ENCODE results near the gene CPT2. TPM values are rescaled to one million over a fixed set of nuclear protein-coding genes. Genes with fewer than 3 reads are reported as not detected.
"Not testable (repeated sequence)": the region's sequence is repeated elsewhere in the genome, so short reads cannot be mapped to it uniquely, and the experiment has no call there.

CPT2 gene
- total RNA-seq, 2 experiments from 2014 or later = 13.9 to 14.9 TPM

DNA sequence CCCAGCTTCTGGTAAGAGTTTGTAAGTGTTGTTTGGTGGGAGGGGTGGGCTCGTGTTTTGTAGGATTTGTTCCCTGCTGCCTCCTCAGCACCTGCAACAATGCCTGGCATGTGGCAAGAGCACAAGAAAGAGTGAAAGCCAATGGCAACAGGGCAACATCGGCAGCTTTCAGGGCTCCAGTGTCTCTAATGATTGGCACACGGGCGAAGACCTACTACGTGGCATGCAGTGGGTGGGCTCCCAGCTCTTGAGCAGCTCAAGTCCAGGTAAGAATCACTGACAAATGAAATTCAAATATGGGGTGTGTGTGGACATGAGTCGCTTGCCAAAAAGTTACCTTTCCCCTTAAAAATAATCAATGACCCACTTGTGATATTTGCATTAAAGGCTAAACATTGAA lies 30.3 kb upstream of the CPT2 start:
- POLR2A ChIA-PET = no interaction called here
- no peak overlapping the region for H3K27ac Mint-ChIP-seq

DNA sequence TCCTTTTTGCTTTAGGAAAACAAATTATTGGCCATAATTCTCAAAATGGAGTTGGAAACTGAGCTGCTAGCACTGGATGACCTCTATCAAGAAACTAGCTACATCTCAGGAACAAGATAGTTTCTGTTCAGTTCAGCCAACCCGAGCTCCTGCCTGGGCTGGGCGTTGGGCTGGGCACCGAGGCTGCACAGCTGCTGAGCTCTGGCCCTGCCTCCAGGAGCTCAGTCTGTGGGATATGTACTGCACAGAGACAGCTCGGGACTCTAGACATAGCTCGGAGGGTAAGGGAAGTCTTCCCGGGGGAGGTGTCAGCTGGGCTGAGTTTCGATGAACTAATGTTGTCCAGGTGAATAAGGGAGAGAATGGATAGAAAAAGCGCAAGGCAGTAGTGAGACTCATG lies 29.7 kb upstream of the CPT2 start:
- no peaks in the 10 kb centered on the region for H3K36me3 Mint-ChIP-seq (ENCODE audit: low read depth)
- H3K27me3 Mint-ChIP-seq = peaks cover 20% of the 10 kb centered on the region
- H3K4me3 Mint-ChIP-seq = no peak overlapping the region
- H3K27ac Mint-ChIP-seq = no peak overlapping the region
- ChIA-PET CTCF (no interaction called here), POLR2A (no interaction called here)
- no peak for DNase-seq
- H3K9me3 Mint-ChIP-seq = no peaks in the 10 kb centered on the region
- no peaks in the 10 kb centered on the region for H3K4me1 Mint-ChIP-seq

More for the DNA sequence above, 30.3 kb upstream of the CPT2 start:
- Mint-ChIP-seq H3K9me3 (no peaks in the 10 kb centered on the region), H3K27me3 (peaks cover 20% of the 10 kb centered on the region), H3K4me3 (no peak overlapping the region), H3K36me3 (ENCODE audit: low read depth) (no peaks in the 10 kb centered on the region), H3K4me1 (no peaks in the 10 kb centered on the region)
- DNase-seq = no peak
- CTCF ChIA-PET = no interaction called here

DNA sequence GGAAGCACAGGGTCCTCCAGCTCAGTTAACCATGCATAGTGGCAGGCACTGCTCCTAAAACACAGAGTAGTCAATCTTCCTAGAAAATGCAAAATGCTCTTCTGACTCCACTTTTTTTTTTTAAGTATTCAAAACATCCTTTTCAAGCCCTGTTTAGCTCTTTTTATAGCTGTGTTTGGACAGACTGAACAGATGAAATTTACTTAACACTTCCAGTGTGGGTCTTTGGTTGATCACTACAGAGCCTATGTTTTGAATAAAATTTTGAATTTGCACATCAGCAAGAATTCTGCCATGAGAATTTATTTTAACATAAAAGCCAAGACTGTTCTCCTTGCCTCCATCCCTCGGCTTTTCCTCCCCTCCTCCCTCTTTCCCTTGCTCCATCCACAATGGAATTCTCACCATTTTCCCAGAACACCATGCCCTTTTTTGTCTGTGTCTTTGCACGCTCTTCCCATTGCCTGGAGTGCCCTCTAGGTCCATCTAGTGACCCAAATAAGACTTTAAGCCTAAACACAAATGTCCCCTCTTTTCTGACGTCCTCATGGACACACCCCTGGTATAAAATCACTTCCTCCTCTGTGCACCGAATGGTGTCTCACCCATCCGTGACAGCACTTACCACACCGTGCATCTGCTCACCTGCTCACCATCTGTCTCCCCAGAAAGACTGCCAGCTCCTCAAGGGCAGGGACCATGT lies 24.0 kb upstream of the CPT2 start:
- ChIA-PET POLR2A (no interaction called here), CTCF (interaction anchor here (1.1 to 1.9 kb wide), 3 partner anchors 8 to 13 kb away, joined by 3 to 8 read pairs (median 8); no protein-coding TSS in a partner anchor)
- no peaks in the 10 kb centered on the region for H3K9me3 Mint-ChIP-seq

DNA sequence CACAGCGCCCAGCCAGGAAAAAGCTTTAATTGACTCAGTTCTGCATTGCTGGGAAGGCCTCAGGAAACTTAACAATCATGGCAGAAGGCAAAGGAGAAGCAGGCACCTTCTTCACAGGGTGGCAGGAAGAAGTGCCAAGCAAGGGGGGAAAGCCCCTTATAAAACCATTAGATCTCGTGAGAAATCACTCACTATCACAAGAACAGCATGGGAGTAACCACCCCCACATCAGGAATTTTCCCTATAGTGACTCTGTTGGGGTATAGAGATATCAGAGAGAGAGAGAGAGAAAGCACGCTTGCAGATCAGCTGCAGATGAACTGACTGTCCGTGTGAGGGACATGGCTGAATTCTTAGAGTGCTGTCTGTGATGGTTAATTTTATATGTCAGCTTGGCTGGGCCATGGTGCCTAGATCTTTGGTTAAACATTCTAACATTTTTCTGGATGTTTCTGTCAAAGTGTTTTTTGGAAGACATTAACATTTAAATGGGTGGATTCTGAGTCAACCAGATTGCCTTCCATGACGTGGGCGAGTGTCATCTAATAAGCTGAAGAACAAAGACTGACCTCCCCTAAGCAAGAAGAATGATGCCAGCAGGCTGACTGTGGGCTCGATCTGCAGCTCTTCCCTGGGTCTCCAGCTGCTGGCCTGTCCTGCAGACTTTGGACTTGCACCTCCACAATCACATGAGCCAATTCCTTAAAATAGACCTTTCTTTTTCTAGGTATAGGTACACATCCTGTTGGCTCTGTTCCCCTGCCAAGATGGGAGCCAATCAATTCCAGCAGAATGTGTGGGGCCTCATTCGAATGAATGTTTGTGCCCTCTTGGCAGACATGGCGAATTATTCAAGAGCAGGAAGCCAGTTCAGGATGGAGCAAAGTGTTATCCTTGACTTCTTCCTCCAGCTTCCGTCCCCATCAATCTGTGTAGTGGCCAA lies 21.4 kb upstream of the CPT2 start:
- no peak for DNase-seq
- no peaks in the 10 kb centered on the region for H3K9me3 Mint-ChIP-seq
- H3K27me3 Mint-ChIP-seq = peaks cover 23% of the 10 kb centered on the region
- CTCF ChIA-PET = interaction anchor here (0.7 kb wide), 1 partner anchor 1374 kb away, joined by 6 read pairs; no protein-coding TSS in a partner anchor
- no peaks in the 10 kb centered on the region for H3K36me3 Mint-ChIP-seq (ENCODE audit: low read depth)
- peaks cover 5% of the 10 kb centered on the region for H3K4me1 Mint-ChIP-seq
- no peak overlapping the region for H3K4me3 Mint-ChIP-seq
- no peak overlapping the region for H3K27ac Mint-ChIP-seq
- POLR2A ChIA-PET = interaction anchor here (1.1 kb wide), 1 partner anchor 12 kb away, joined by 3 read pairs; no protein-coding TSS in a partner anchor

More for the DNA sequence above, 24.0 kb upstream of the CPT2 start:
- Mint-ChIP-seq H3K27me3 (peaks cover 20% of the 10 kb centered on the region), H3K36me3 (ENCODE audit: low read depth) (no peaks in the 10 kb centered on the region), H3K4me3 (no peak overlapping the region), H3K27ac (no peak overlapping the region), H3K4me1 (peaks cover 5% of the 10 kb centered on the region)
- DNase-seq = no peak

DNA sequence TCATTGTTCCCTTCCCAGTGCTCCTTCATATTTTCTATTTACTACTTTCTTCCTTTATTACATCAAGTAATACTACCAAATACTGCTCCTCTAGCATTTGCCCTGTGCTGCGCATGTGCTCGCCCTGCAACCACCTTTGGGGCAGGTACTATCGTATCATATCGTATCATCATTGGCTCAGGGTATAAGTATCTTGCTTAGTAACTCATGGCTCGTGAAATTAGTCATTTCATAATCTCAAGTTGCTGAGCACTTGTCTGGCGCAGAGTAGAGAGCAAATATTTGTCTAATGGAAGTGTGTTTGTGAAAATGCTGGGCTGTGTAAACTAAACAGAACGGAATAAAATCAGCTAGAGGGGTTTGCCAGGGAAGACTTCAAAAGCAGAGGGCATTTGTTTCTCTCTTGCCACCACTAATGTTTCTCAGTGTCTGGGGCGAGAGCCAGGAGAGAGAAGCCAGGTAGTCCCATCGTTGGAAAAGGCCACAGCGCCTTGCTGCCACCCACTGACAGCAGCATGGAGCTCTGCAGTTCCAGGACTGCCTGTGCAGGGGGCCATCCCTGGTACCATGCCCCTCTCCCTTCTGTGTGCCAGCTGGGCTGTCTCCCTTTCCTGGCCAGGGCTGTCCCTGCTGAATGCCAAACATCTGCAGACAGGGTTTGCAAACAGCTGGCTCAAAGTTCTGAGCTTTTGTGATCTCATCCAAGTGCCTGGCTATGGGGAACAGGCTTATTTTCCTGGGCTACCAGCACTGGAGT lies 20.0 kb upstream of the CPT2 start:
- no peaks in the 10 kb centered on the region for H3K36me3 Mint-ChIP-seq (ENCODE audit: low read depth)
- H3K4me3 Mint-ChIP-seq = no peak overlapping the region
- no peaks in the 10 kb centered on the region for H3K9me3 Mint-ChIP-seq
- CTCF ChIA-PET = interaction anchor here (1.6 kb wide), 1 partner anchor 10 kb away, joined by 4 read pairs; no protein-coding TSS in a partner anchor
- H3K4me1 Mint-ChIP-seq = peaks cover 5% of the 10 kb centered on the region
- no peak for DNase-seq
- H3K27ac Mint-ChIP-seq = no peak overlapping the region
- peaks cover 25% of the 10 kb centered on the region for H3K27me3 Mint-ChIP-seq
- POLR2A ChIA-PET = interaction anchor here (1.1 kb wide), 1 partner anchor 10 kb away, joined by 3 read pairs; no protein-coding TSS in a partner anchor

DNA sequence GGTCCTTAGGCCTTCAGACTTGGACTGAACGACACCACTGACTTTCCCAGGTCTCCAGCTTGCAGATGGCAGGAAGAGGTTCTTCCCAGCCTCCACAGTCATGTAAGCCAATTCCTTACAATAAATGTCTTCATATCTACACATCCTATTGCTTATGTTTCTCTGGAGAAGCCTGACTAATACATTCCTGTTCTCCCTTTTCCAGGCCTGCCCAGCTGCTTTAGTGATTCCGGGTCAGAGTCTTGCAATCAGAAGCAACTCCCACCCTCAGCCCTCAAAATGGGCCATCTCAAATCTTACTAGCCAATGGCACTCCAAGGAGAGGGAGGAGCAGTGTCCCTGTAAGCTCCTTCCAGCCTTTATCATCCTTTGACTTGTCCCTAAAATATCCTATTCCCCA lies 16.4 kb upstream of the CPT2 start:
- no peak for DNase-seq

DNA sequence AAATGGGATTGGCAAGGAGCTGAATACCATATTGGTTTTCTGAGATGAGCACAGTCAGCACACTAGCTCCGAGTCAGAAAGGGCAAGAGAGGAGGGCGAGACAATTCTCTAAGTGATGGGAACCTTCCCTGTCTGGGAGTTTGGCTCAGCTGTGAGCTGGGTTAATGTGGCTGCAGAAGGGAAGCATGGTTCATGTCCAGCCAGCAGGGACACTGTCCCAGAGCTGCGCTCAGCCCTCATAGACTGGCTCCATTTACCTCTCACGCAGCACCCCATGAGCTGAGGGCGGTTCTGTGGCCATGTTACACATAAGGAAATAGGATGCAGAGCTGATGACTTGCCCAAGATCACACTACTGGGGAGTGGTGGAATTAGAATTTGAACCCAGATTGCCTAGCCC lies 15.7 kb upstream of the CPT2 start:
- Mint-ChIP-seq H3K4me1 (no peaks in the 10 kb centered on the region), H3K27ac (no peak overlapping the region), H3K9me3 (no peaks in the 10 kb centered on the region), H3K27me3 (peaks cover 9% of the 10 kb centered on the region), H3K36me3 (ENCODE audit: low read depth) (no peaks in the 10 kb centered on the region), H3K4me3 (no peak overlapping the region)
- no peak for DNase-seq
- ChIA-PET CTCF (interaction anchor here (0.6 to 1.5 kb wide), 9 partner anchors 9 to 333 kb away, joined by 3 to 8 read pairs (median 4); partner anchors contain the start of gene ECHDC2), POLR2A (interaction anchor here (1.8 kb wide), 1 partner anchor 15 kb away, joined by 7 read pairs; no protein-coding TSS in a partner anchor)

More for the DNA sequence above, 16.4 kb upstream of the CPT2 start:
- peaks cover 10% of the 10 kb centered on the region for H3K27me3 Mint-ChIP-seq
- H3K36me3 Mint-ChIP-seq (ENCODE audit: low read depth) = no peaks in the 10 kb centered on the region
- H3K9me3 Mint-ChIP-seq = no peaks in the 10 kb centered on the region
- ChIA-PET CTCF (interaction anchor here (1.1 to 1.5 kb wide), 7 partner anchors 9 to 258 kb away, joined by 3 to 8 read pairs (median 4); partner anchors contain the start of gene ECHDC2), POLR2A (no interaction called here)
- H3K4me3 Mint-ChIP-seq = no peak overlapping the region
- no peak overlapping the region for H3K27ac Mint-ChIP-seq
- H3K4me1 Mint-ChIP-seq = no peaks in the 10 kb centered on the region

DNA sequence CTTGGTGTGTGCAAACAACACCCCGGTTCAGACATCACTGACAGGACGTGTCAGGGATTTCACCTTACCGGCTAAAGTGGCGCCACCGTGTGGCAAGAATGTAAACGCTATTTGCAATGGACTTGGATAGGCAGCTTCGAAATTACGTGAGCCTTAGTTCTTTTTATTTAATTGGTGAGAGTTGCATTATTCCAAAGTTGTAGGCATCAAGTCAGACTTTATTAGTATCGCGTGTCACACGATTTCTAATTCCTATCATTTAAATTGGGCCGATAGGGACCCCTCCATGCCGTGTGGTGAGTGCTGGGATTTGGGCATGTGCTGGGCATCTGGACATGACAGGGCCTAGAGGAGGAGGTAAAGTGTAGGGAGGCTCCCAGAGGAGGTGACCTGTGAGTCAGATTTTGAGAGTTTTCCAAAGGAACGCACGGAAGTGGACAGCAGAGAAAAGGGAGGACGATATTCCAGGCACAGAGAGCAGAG lies 14.5 kb upstream of the CPT2 start:
- Mint-ChIP-seq H3K27ac (no peak overlapping the region), H3K36me3 (ENCODE audit: low read depth) (no peaks in the 10 kb centered on the region), H3K4me1 (no peaks in the 10 kb centered on the region), H3K27me3 (peaks cover 12% of the 10 kb centered on the region), H3K4me3 (no peak overlapping the region), H3K9me3 (no peaks in the 10 kb centered on the region)
- peak; percentile 86 for DNase-seq
- POLR2A ChIA-PET = interaction anchor here (1.3 to 1.8 kb wide), 2 partner anchors 9 to 14 kb away, joined by 3 to 7 read pairs; no protein-coding TSS in a partner anchor
- CTCF ChIA-PET = interaction anchor here (0.8 to 1.6 kb wide), 11 partner anchors 9 to 339 kb away, joined by 3 to 14 read pairs (median 3); partner anchors contain the start of genes CPT2, ECHDC2, MAGOH and SCP2

DNA sequence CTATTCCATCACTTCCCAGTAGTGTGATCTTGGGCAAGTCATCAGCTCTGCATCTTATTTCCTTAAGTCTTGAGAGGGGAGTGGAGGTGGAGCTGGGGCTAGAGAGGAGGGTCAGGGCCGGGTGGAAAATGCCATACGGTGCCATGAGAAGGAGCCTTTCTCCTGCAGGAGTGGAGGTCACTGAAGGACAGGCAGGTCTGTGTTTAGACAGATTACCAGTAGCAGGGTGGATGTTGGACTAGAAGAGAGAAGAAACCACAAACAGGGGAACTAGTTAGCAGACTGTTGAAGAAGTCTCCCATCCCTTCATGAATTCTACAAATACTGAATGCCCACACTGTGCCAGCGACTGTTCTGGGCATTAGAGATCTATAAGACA lies 13.9 kb upstream of the CPT2 start:
- no peaks in the 10 kb centered on the region for H3K36me3 Mint-ChIP-seq (ENCODE audit: low read depth)
- H3K27me3 Mint-ChIP-seq = peaks cover 12% of the 10 kb centered on the region
- POLR2A ChIA-PET = interaction anchor here (1.3 kb wide), 1 partner anchor 9 kb away, joined by 3 read pairs; no protein-coding TSS in a partner anchor
- no peak overlapping the region for H3K4me3 Mint-ChIP-seq
- no peak overlapping the region for H3K27ac Mint-ChIP-seq
- H3K4me1 Mint-ChIP-seq = no peaks in the 10 kb centered on the region
- H3K9me3 Mint-ChIP-seq = no peaks in the 10 kb centered on the region
- CTCF ChIA-PET = interaction anchor here (0.6 to 1.6 kb wide), 11 partner anchors 9 to 437 kb away, joined by 3 to 14 read pairs (median 4); partner anchors contain the start of genes CPT2, ECHDC2 and SCP2
- DNase-seq = no peak

DNA sequence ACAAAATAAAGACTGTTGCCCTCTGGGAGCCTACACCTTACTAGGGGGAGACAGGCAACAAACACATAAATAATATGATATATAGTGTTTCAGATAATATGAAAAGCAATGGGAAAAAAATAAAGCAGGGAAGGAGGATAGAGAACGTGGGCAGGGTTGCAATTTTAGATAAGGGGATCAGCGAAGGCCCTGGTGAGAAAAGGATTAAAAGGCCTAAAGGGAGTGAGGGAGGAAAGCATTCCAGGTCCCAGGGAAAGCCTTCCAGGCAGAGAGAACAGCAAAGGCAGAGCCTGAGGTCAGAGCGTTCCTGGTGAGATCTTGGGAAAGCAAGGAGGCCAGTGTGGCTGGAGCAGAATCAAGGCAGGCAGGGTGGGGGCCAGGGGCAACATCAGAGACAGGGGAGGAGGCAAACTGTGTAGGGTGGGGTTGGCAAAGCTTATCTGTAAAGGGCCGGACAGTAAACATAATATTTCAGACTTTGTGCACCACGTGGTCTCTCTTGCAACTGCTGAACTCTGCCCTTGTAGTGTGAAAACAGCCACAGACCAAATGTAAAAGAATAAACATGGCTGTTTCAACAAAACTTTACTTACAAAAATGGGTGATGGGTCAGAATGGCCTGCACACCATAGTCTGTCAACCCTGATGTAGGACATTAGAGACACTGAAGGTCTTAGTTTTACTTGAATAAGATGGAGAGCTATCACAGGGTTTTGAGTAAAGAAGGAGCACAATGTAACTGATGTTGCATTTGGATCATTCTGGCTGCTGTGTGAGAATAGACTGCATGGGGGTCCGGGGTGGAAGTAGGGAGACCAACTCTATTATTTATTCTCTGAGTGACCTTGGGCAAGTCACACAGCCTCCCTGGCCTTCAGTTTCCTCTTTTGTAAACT lies 13.3 kb upstream of the CPT2 start:
- Mint-ChIP-seq H3K9me3 (no peaks in the 10 kb centered on the region), H3K36me3 (ENCODE audit: low read depth) (no peaks in the 10 kb centered on the region), H3K27me3 (peaks cover 12% of the 10 kb centered on the region), H3K4me1 (no peaks in the 10 kb centered on the region), H3K4me3 (no peak overlapping the region), H3K27ac (no peak overlapping the region)
- DNase-seq = no peak
- ChIA-PET CTCF (interaction anchor here (0.6 to 1.6 kb wide), 9 partner anchors 12 to 437 kb away, joined by 3 to 14 read pairs (median 4); partner anchors contain the start of genes CPT2, ECHDC2 and SCP2), POLR2A (interaction anchor here (1.3 kb wide), 1 partner anchor 10 kb away, joined by 3 read pairs; no protein-coding TSS in a partner anchor)

DNA sequence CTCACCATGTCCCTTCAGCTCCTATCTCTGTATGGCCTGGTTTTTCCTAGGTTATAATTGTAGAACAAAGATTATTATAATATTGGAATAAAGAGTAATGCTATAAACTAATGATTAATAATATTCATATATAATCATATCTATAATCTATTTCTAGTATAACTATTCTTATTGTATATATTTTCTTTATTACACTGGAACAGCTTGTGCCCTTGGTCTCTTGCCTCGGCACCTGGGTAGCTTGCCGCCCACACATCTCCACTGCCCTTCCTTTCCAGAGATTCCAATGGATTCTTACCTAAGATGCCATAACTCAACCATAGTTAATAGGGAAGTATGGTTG lies 10.7 kb upstream of the CPT2 start:
- not testable (repeated sequence) for H3K27ac Mint-ChIP-seq

More for the DNA sequence above, 10.7 kb upstream of the CPT2 start:
- CTCF ChIA-PET = interaction anchor here (0.6 to 1.8 kb wide), 9 partner anchors 9 to 465 kb away, joined by 3 to 17 read pairs (median 3); partner anchors contain the start of gene CPT2
- POLR2A ChIA-PET; H3K4me3 Mint-ChIP-seq; H3K36me3 Mint-ChIP-seq (ENCODE audit: low read depth); DNase-seq; H3K4me1 Mint-ChIP-seq; H3K9me3 Mint-ChIP-seq: not testable (repeated sequence)
- H3K27me3 Mint-ChIP-seq = peaks cover 15% of the 10 kb centered on the region
